M059J (cell line): Measurements from ENCODE around the gene RHOB. TPM values are rescaled to one million over a fixed set of nuclear protein-coding genes. Genes with fewer than 3 reads are reported as not detected.
"Not testable (repeated sequence)": the region's sequence is repeated elsewhere in the genome, so short reads cannot be mapped to it uniquely, and the experiment has no call there.

Source experiments
- DNase-seq: peaks from one replicate; pipeline ENCODE4 v3.0.0-alpha.2; 2012; ENCODE audit warnings: low read depth
- total RNA-seq: library from RNA; depleted of rRNA; stranded (reverse); fragments of >200 nt; shearing (Covaris generic); gene quantifications from 2 replicates; pipeline ENCODE4 v1.2.3, GENCODE V29; 2014; rRNA removed

RHOB gene
- total RNA-seq, 1 experiment from 2014 or later, result 102 TPM

DNA sequence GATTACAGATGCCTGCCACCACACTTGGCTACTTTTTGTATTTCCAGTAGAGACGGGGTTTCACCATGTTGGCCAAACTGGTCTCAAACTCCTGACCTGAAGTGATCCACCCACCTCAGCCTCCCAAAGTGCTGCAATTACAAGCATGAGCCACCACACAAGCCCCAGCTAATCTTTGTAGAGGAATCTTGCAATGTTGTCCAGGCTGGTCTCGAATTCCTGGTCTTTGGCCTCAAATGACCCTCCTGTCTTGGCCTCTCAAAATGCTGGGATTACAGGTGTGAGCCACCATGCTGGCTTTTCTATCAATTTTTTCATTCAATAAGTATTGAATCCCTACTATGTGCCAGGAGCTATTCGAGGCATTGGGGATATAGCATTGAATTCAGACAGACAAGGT is 46.2 kb downstream of the RHOB start:
- DNase-seq, result not testable (repeated sequence)

DNA sequence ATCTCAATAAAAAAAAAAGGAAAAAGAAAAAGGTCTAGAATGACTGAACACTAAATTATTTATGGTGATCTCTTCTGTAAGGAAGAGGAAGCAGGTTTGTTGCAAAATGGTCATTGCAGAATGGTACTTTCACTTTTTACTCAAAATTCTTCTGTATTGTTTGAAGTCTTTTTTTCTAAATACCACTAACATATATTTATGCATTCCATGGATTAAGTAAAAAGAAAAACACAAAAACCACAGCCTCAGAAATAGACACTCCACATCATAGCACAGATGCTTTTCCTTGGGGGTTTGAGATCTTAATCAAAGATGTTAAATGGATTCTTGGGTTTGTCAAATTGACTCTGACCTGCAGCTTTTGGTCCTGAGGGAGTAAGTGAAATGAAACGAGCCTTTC is 47.4 kb downstream of the RHOB start:
- peak; percentile 76 for DNase-seq

DNA sequence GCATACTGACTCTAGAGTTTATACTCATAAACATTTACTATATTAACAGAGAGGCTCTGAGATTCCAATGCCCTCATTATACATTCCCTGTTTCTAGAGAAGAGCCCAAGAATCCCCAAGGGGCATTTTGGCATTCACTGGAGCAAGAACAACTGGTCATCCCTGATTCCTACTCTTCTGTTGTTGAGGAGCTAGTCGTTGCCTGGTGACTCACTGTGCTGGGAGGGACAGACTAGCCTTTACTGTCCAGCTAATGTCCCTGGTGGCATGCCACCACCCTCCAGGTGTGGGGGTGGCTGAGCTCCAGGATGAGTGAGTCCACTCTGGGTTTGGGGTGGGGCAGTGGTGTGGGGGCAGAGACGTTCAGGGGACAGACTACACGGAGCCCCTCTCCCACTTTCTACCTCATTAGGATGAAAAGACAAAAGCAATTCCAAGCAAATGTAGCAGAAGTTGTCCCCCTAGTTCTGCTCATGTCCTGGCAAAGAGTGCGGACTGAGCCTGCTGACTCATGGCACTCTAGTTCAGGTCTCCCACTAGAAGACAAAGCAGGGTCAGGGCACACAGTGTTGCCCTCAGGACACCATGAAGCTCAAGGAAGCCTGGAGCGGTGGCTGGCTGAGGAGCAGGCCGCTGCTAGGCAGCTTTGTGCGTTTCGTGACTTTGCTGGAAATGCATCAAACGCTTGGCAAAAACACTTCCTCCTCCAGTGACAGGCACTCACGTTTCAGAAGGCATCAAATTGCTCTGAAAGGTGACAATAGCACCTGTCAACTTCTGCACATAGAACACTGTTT is 49.4 kb downstream of the RHOB start:
- DNase-seq, result peak; percentile 97

DNA sequence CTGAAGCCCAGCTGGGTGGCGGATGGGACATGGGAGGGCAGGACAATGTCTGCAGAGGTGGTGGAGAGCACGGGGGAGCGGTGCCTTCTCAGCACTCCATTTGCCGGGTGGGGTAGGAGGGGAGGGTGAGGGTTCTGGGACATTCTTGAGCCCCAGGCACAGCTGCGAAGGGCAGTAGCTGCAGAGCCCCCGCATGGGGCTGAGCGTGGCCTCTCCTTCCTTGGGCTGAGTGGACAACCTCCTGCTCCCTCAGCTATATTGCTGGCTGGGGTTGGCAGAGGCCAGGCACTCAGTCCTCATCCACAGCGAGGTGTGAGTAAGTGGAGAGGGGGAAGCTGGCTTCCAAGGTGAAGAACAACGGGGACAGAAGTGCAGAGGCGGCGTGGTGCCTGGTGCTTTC is 50.1 kb downstream of the RHOB start:
- DNase-seq, result no peak

Other genes with a start within 250 kb of the RHOB start
- 83.3 and 127 TPM in 2 replicates for gene SDC1, start 221.9 kb upstream of the RHOB start, total RNA-seq
- gene PUM2, start 96.2 kb upstream of the RHOB start, total RNA-seq, result 15.5 and 25.6 TPM in 2 replicates
- 6.5 and 12.1 TPM in 2 replicates for gene HS1BP3, start 204.0 kb downstream of the RHOB start, total RNA-seq
- 0.05 TPM in 1 of 2 replicates, not detected in the other for gene GDF7, start 220.1 kb downstream of the RHOB start, total RNA-seq